T-helper 22 cell (primary cell): ENCODE results near the gene PCSK5.
A peak's percentile ranks its signal among the peaks of the same experiment; 100 is the strongest.
"Not testable (repeated sequence)": the region's sequence is repeated elsewhere in the genome, so short reads cannot be mapped to it uniquely, and the experiment has no call there.

Experiments used
- DNase-seq: peaks from one replicate; pipeline ENCODE4 v3.0.0-alpha.2; 2020; ENCODE audit warnings: low read depth

PCSK5 gene

GRCh38 chr9:75890472-75891276 is at the start of gene PCSK5:
PCSK5 (plus strand) TSS chr9:75890673; CDS start chr9:75891182, 509 bp downstream.
- DNase-seq = peak; percentile 67

- DNase-seq = no peak
These were observed 46.2 kb upstream of the PCSK5 start for GRCh38 chr9:75844321-75844720.

- no peak for DNase-seq
These were observed 44.7 kb upstream of the PCSK5 start for GRCh38 chr9:75845806-75846205.

- DNase-seq = no peak
These were observed 43.4 kb upstream of the PCSK5 start for GRCh38 chr9:75847085-75847484.

- DNase-seq = no peak
These were observed 39.8 kb upstream of the PCSK5 start for GRCh38 chr9:75850459-75851200.

- no peak for DNase-seq
These were observed 38.6 kb upstream of the PCSK5 start for GRCh38 chr9:75851917-75852316.

- no peak for DNase-seq
These were observed 37.7 kb upstream of the PCSK5 start for GRCh38 chr9:75852746-75853145.

- DNase-seq = no peak
These were observed 35.0 kb upstream of the PCSK5 start for GRCh38 chr9:75855509-75855908.

GRCh38 chr9:75858497-75859092 is 31.9 kb upstream of the PCSK5 start:
- no peak for DNase-seq

- no peak for DNase-seq
These were observed 26.2 kb upstream of the PCSK5 start for GRCh38 chr9:75864266-75864665.

GRCh38 chr9:75866273-75866871 is 24.1 kb upstream of the PCSK5 start:
- no peak for DNase-seq

- not testable (repeated sequence) for DNase-seq
These were observed 21.9 kb upstream of the PCSK5 start for GRCh38 chr9:75868526-75868925.

- no peak for DNase-seq
These were observed 21.2 kb upstream of the PCSK5 start for GRCh38 chr9:75869236-75869635.

- DNase-seq = no peak
These were observed 20.0 kb upstream of the PCSK5 start for GRCh38 chr9:75870450-75870849.

GRCh38 chr9:75871624-75872023 is 18.8 kb upstream of the PCSK5 start:
- DNase-seq = no peak

GRCh38 chr9:75873712-75874111 is 16.8 kb upstream of the PCSK5 start:
- DNase-seq = no peak

- DNase-seq = no peak
These were observed 13.4 kb upstream of the PCSK5 start for GRCh38 chr9:75876999-75877640.

- no peak for DNase-seq
These were observed 12.0 kb upstream of the PCSK5 start for GRCh38 chr9:75878488-75878860.

GRCh38 chr9:75880618-75881017 is 9.9 kb upstream of the PCSK5 start:
- DNase-seq = no peak

- no peak for DNase-seq
These were observed 8.7 kb upstream of the PCSK5 start for GRCh38 chr9:75881761-75882160.

- DNase-seq = no peak
These were observed 4.8 kb upstream of the PCSK5 start for GRCh38 chr9:75885652-75886051.

- no peak for DNase-seq
These were observed 896 bp upstream of the PCSK5 start for GRCh38 chr9:75889577-75889976.
